ENCODE data around the gene OMP. TPM values are rescaled to one million over a fixed set of nuclear protein-coding genes. Genes with fewer than 3 reads are reported as not detected.

OMP gene
- total and polyA plus RNA-seq, 2 donors from 2014 or later, result 1.8 TPM; not detected in 1

DNA sequence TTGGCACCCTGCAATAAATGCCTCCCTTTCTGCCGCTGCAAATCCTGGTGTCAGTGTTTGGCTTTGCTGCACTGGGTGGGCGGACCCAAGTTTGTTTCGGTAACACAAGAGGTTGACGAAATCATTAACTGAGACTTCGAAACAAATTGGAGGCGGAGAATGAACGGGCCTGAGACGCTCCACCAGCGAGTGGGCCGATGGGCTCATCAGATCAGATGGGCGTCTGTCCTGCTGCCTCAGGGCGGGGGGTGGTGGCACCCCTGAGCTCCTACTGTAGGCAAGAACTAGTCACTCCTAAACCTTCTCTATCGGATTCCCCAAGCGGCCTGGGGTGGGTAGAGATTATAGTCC lies 36.8 kb upstream of the OMP start:
- H3K36me3 ChIP-seq (ENCODE audit: control insufficient read depth in 2 of 3, insufficient read depth in 3 of 3, low read length in 3 of 3), result no peaks in the 10 kb centered on the region
- H3K9ac ChIP-seq (ENCODE audit: low read length in 3 of 3), result peak overlapping the region in 2 of 3 donors; percentile 71 to 88
- H3K9me3 ChIP-seq (ENCODE audit: control insufficient read depth in 2 of 3, insufficient read depth in 1 of 3, low read length in 3 of 3), result no peaks in the 10 kb centered on the region
- no peak for FAIRE-seq
- intact Hi-C loops (cut with DNase I), result no loop called here
- no peaks in the 10 kb centered on the region for H3K27me3 ChIP-seq (ENCODE audit: control insufficient read depth, insufficient read depth, low read length)
- peaks cover 0 to 23% (median 12%) of the 10 kb centered on the region in 3 donors for H3K4me1 ChIP-seq (ENCODE audit: control insufficient read depth in 2 of 3, insufficient read depth in 2 of 3, low read depth in 1 of 3, low read length in 3 of 3)
- peak overlapping the region; percentile 48 to 78 (median 61) for H3K4me3 ChIP-seq (ENCODE audit: low read length in 3 of 3)
- TF ChIP-seq, protein P1, sequence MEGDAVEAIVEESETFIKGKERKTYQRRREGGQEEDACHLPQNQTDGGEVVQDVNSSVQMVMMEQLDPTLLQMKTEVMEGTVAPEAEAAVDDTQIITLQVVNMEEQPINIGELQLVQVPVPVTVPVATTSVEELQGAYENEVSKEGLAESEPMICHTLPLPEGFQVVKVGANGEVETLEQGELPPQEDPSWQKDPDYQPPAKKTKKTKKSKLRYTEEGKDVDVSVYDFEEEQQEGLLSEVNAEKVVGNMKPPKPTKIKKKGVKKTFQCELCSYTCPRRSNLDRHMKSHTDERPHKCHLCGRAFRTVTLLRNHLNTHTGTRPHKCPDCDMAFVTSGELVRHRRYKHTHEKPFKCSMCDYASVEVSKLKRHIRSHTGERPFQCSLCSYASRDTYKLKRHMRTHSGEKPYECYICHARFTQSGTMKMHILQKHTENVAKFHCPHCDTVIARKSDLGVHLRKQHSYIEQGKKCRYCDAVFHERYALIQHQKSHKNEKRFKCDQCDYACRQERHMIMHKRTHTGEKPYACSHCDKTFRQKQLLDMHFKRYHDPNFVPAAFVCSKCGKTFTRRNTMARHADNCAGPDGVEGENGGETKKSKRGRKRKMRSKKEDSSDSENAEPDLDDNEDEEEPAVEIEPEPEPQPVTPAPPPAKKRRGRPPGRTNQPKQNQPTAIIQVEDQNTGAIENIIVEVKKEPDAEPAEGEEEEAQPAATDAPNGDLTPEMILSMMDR (IDR thresholded peaks at IDR 0.05; ENCODE audit: borderline replicate concordance, extremely low read depth, insufficient read depth), result no peak
- peak overlapping the region; percentile 88 to 91 for H3K27ac ChIP-seq (ENCODE audit: low read depth in 2 of 2, low read length in 2 of 2)
- DNase-seq, result peak in 4 of 5 donors; percentile 58 to 80 (median 70)

DNA sequence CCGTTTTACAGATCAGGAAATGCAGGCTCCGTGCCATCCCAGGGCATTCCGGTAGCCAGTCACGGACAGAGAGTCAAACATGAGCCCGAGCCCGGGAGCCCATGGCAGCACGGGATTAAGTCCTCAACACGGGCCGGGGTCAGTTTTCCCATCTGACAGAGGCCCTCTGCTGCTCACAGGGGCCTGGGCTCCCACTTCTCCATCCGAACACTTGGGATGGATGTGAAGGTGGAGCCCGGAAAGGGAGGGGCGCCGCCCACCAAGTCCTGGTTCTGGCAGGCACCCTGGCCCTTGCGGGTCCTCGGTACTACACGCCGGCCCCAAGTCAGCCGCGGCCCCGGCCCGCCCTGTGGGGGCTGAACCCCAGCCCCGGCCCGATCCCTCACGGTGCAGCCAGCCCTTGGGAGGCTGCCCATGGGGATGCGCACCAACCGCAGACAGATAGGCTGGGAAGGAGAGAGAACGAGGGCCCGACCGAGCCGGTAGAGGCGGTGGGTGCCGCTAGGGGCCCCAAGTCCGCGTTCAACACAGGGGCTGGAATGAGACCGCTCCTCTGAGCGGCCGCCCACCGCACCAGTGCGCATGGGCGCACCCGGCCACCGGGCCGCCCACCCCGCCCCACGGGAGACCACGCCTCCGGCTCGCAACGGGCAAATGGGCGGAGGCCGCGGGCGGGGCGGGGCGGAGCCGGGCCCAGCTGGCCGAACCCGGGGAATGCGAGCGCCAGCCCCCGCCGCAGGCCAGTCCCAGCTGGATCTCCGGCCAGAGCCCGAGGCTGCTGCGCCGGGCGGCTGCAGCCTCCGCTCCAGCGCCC lies 36.2 kb upstream of the OMP start, which contains the start of gene CAPN5:
Gene CAPN5, plus strand, starts transcription at position 743 of the 814 bp plus-strand sequence. CDS start 17,916 bp downstream, outside the sequence.
- Histone ChIP-seq H3K4me3 (ENCODE audit: low read length in 3 of 3) (peak within 1 kb of the TSS; percentile 71 to 79 (median 71)), H3K27me3 (ENCODE audit: control insufficient read depth, insufficient read depth, low read length) (no peaks in the 10 kb centered on the region), H3K9ac (ENCODE audit: low read length in 3 of 3) (peak within 1 kb of the TSS in 2 of 3 donors; percentile 71 to 88), H3K4me1 (ENCODE audit: control insufficient read depth in 2 of 3, insufficient read depth in 2 of 3, low read depth in 1 of 3, low read length in 3 of 3) (peaks cover 0 to 23% (median 12%) of the 10 kb centered on the region in 3 donors), H3K36me3 (ENCODE audit: control insufficient read depth in 2 of 3, insufficient read depth in 3 of 3, low read length in 3 of 3) (no peaks in the 10 kb centered on the region), H3K9me3 (ENCODE audit: control insufficient read depth in 2 of 3, insufficient read depth in 1 of 3, low read length in 3 of 3) (no peaks in the 10 kb centered on the region), H3K27ac (ENCODE audit: low read depth in 2 of 2, low read length in 2 of 2) (peak within 1 kb of the TSS; percentile 88 to 91)
- DNase-seq (peak; percentile 96 to 98 (median 97)), FAIRE-seq (no peak)
- TF ChIP-seq, protein P1 (IDR thresholded peaks at IDR 0.05; ENCODE audit: borderline replicate concordance, extremely low read depth, insufficient read depth), result peak; percentile 25
- intact Hi-C loops (cut with DNase I), result no loop called here

DNA sequence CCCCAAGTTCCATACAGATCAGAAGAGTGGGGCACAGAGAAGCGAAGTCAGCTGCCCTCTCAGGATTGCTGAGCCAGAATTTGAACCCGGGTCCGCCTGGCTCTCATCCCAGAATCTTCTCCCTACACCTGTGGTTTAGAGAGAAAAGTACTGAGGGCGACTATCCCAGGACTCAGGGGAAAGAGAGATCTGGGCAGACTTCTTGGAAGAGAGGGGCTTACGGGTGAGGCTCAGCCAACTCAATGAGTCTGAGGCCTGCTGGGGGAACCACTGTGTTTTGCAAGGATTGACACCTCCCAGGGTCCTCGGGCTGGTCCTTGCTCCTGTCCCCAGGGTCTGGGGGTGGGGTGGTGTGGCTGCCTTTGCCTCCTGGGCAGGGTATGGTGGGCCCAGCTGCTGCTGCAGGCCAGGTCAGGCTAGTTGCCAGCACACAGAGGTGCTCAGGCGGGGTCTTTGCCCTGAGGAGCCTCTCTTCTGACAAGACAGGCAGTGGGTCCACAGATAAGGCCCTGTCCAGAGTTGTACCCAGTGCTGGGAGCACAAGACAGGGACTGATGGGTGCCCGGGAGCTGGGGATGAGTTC lies 34.7 kb upstream of the OMP start:
- intact Hi-C loops (cut with DNase I), result no loop called here
- no peaks in the 10 kb centered on the region for H3K36me3 ChIP-seq (ENCODE audit: control insufficient read depth in 2 of 3, insufficient read depth in 3 of 3, low read length in 3 of 3)
- no peak for FAIRE-seq

More for the DNA sequence above, 34.7 kb upstream of the OMP start:
- Histone ChIP-seq H3K27me3 (ENCODE audit: control insufficient read depth, insufficient read depth, low read length) (no peaks in the 10 kb centered on the region), H3K9ac (ENCODE audit: low read length in 3 of 3) (peak overlapping the region in 1 of 3 donors; percentile 13), H3K27ac (ENCODE audit: low read depth in 2 of 2, low read length in 2 of 2) (peak overlapping the region in 1 of 2 donors; percentile 59), H3K9me3 (ENCODE audit: control insufficient read depth in 2 of 3, insufficient read depth in 1 of 3, low read length in 3 of 3) (no peaks in the 10 kb centered on the region), H3K4me3 (ENCODE audit: low read length in 3 of 3) (peak overlapping the region; percentile 71 to 79 (median 71)), H3K4me1 (ENCODE audit: control insufficient read depth in 2 of 3, insufficient read depth in 2 of 3, low read depth in 1 of 3, low read length in 3 of 3) (peaks cover 5 to 38% (median 22%) of the 10 kb centered on the region in 3 donors)
- peak in 2 of 5 donors; percentile 34 to 61 for DNase-seq
- TF ChIP-seq, protein P1 (IDR thresholded peaks at IDR 0.05; ENCODE audit: borderline replicate concordance, extremely low read depth, insufficient read depth), result no peak
